HG03159 (cell line): ENCODE data around the gene PDRG1.
"Not testable (repeated sequence)": the region's sequence is repeated elsewhere in the genome, so short reads cannot be mapped to it uniquely, and the experiment has no call there.

Experiments
- ATAC-seq: cut with Tn5 transposase; IDR thresholded peaks from one replicate; pipeline ENCODE4 v1.9.1; 2021; ENCODE audit warnings: mild to moderate bottlenecking, moderate library complexity; ENCODE audit not compliant: unreplicated experiment

PDRG1 gene

DNA sequence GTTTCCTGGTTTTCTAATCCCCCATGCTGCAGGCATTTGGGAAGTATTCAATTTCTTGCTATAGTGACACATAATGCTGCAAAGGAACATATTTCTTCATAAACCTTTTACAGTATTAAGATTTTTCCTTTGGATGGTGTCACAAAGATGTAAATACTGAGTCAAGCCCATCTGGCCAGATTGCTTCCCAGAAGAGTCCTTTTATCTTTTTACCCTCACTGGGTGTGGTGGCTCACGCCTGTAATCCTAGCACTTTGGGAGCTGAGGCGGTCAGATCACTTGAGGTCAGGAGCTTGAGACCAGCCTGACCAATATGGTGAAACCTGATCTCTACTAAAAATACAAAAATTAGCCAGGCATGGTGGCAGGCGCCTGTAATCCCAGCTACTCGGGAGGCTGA lies 22.2 kb downstream of the PDRG1 start:
- ATAC-seq = not testable (repeated sequence)

GRCh38 chr20:31927627-31928159 lies 24.2 kb downstream of the PDRG1 start:
- no peak for ATAC-seq

DNA sequence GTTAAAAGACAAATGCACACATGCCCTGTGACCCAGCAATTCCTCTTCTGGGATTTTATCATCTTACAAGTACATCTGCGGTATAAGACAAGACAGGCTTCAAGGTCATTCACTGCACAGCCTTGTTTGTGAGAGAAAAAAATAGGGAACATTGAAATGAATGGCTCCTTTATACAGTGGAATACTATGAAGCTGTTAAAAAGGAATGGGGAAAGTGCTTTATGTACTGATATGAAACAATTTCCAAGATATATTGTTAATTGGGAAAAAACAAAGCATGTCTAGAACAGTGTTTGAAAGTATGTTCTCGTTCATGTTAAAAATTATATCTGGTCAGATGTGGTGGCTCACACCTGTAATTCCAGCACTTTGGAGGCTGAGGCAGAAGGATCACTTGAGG lies 25.4 kb downstream of the PDRG1 start:
- no peak for ATAC-seq

DNA sequence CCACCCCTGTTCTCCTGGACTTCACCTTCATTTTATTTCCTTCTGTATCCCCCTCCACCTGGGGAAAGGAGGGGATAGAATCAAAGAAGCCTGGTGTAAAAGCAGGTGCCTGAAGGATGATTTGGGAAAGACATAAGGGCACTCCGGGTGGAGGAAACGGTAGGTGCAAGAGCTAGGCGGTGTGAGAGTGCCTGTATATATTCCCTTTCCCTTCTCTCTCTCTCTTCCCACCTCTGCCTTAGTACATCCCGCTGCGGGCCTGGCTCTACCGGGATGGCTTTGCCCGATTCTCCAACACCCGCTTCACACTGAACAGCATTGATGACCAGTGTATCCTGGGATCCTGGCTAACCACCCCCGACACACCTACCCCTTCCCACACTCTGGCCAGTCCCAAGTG lies 26.2 kb downstream of the PDRG1 start:
- no peak for ATAC-seq

GRCh38 chr20:31924561-31924960 lies 27.3 kb downstream of the PDRG1 start:
- ATAC-seq = no peak

- ATAC-seq = no peak
These were observed 28.2 kb downstream of the PDRG1 start for GRCh38 chr20:31923388-31924331.

DNA sequence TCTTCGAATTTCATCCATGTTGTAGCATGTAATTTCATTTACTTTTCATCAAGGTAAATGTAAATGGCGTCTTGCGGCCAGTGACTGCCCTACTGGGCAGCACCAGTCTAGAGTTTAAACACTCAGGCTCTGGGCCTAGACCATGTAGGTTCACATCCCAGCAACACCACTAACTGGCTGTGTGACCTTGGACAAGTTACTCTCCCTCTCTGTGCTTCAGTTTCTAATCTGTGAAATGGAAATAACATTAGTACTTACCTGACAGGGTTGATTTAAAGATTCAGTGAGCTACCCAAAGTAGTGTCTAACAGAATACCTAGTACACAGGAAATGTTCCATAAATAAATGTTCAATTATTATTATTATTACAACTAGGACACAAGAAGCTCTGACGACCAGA lies 29.3 kb downstream of the PDRG1 start:
- ATAC-seq = no peak

GRCh38 chr20:31922181-31922580 lies 29.7 kb downstream of the PDRG1 start:
- ATAC-seq = no peak

- not testable (repeated sequence) for ATAC-seq
These were observed 30.4 kb downstream of the PDRG1 start for GRCh38 chr20:31921480-31921879.

DNA sequence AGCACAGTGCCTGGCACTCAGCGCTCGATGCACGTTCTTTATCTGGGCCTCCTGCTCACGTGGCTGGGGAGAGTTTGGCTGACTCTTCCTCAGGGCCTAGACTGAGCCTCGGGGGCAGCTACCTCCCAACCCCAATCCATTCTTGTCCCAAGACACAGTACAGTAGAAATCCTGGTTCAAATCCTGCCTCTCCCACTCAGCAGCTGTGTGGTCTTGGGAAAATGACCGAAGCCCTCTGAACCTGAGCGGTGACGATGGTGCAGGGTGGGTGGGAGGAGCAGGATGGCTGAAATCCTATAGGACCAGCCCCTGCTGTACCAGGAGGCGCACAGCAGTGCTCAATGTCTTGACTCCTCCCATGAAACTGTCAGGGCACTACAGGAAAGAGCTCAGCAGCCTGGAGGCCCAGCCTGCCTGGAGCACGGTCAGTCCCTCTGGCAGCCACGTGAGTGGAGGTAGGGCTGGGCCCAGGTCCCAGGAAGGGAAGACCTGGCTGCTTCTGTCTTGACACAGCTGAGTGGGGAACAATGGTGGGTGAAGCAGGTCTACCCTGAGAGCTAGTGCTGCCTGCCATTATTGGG lies 31.5 kb downstream of the PDRG1 start:
- no peak for ATAC-seq

- no peak for ATAC-seq
These were observed 32.3 kb downstream of the PDRG1 start for GRCh38 chr20:31919410-31920155.

DNA sequence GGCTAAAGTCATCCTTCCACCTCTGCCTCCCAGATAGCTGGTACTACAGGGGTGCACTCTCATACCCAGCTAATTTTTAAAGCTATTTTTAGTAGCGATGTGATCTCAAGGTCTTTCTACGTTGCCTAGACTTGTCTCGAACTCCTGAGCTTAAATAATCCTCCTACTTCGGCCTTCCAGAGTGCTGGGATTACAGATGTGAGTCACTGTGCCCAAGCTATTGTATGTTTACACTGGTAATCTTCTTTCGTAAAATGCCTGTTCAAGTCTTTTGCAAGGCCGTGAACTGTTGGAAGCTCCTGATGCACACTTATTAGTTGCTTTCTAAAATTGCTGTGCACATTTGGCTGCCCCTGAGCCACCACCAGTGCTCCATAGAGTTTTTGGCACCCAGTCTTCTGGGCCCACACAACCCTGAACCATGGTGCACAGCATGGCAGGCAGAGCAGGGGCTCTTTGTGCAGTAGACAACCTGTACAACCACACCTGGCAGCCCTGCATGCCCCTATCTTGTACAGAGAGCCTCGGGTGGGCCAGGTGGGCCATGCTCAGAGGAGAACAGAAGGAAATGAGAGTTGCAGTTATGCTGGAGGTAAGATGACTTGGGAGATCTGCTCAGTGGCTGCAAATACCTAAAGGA lies 33.3 kb downstream of the PDRG1 start:
- ATAC-seq = no peak

DNA sequence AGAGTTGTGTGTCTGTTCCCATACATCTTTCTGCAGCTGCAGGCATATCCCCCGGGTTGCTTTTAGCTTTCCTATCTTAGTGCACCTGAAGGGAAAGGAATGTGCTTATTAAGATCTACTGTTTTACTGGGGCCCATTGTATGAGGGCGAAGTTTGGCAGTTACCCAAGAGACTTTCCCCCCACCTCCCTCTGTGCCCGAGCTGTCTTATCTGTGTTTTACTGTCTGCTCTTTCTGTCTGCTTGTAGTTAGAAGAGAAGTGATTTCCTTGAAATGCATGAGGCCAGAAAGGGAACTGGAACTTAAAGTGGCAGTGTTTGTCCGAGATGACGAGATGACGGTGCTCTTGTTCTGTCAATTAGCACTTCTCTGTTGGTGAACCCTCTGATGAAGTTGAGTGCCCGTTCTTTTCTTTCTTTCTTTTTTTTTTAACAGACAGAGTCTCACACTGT lies 33.9 kb downstream of the PDRG1 start:
- not testable (repeated sequence) for ATAC-seq

- ATAC-seq = no peak
These were observed 35.1 kb downstream of the PDRG1 start for GRCh38 chr20:31916708-31917107.

- no peak for ATAC-seq
These were observed 36.2 kb downstream of the PDRG1 start for GRCh38 chr20:31915491-31916280.

GRCh38 chr20:31914170-31914569 lies 37.7 kb downstream of the PDRG1 start:
- no peak for ATAC-seq

DNA sequence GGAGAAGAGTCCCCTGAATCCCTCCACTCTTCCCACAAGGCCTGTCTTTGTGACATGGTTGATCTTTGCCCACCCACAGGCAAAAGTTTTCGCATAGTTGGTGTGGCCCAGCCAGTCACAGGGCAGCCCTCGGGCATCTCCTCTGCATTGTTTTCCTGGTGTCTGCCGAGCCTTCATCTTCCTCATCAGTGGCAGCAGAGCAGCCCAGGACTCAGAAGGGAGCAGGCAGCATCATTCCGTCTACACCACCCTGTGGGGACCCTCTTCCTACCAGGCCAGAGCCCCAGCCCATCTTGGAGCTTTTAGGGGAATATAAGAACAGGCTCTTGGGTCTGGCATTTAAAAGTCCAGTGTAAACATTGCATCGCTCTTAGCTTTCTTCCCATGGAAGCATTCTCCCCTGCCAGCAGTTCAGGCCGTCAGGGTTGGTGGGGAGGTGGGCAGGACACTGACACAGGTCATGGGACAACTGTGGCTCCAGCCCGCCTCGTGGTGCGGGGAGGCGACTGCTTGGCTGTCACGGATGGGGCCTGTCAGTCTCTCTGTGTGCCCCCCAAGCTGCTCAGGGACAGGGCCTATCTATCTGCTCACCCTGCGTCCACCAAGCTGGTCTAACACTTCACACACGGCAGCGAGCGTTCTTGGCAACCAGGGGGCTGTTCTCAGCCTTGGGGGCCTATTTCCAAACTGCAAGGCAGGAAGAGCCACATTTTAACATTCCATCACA lies 38.3 kb downstream of the PDRG1 start:
- ATAC-seq = no peak

DNA sequence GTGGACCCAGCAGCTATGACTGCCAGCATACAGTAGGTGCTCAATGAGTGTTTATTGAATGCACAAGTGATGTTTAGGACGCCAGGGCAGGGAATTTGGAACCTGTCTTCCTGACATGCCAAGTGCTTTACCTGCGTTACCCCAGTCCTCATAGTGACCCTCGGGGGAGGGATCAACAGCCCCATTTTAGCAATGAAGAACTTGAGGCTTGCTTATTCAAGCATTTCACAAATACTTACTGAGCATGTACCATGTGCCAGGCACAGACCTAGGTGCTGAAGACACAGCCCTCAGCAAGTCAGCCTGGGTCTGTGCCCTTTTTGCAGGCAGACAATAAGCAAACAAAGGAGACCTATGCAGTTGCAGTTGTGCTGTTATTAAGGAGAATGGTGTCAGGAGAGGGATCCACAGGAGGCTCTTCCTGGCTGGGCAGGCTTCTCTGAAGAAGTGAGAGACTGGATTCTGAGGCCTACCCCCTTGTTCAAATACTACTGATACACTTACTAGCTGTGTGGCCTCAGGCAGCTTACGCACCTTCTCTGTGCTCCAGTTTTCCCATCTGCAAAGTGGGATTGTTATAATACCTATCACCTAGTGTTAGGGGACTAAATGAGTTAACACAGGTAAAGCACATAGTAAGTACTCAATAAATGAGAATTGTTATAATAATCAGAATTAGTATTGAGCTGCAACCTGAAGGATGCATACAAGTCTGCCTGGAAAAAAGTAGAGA lies 41.6 kb downstream of the PDRG1 start:
- ATAC-seq = no peak
